ENCODE measurements around the gene GFI1B. TPM values are rescaled to one million over a fixed set of nuclear protein-coding genes. Genes with fewer than 3 reads are reported as not detected.
"Not testable (repeated sequence)": the region's sequence is repeated elsewhere in the genome, so short reads cannot be mapped to it uniquely, and the experiment has no call there.

Gene GFI1B
- total and polyA plus RNA-seq, 4 donors, result 0.30 to 1.1 (median 0.46) TPM

DNA sequence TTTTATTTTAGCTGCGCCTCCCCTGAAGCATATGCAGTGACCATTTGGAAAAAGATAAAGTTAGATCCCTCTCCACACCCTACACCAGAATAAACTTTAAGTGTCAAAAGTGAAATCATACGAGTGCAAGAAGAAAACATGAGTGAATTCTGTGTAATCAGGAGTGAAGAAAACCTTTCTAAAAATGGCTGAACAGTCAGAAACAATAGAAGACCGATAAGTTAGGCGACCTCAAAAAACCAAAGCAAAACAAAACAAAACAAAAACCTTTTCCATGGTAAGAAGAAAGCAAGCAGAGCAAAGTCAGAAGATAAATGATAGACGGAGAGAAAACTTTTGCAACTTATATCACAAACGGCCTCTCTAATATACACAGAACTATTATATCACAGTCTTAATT, 17.5 kb upstream of the GFI1B start:
- no peak overlapping the region for H3K27ac ChIP-seq (ENCODE audit: low read depth, low read length)
- H3K4me1 ChIP-seq (ENCODE audit: control insufficient read depth, insufficient read depth, low read length), result no peaks in the 10 kb centered on the region
- H3K27me3 ChIP-seq (ENCODE audit: control insufficient read depth, insufficient read depth, low read length), result no peaks in the 10 kb centered on the region
- WGBS (ENCODE audit: insufficient coverage), result no CpG with 5 or more reads among the region's 6 CpGs
- no peaks in the 10 kb centered on the region for H3K9me3 ChIP-seq (ENCODE audit: control insufficient read depth, insufficient read depth, low read length)
- DNase-seq (ENCODE audit: low read depth in 4 of 6, low spot score in 6 of 6), result no peak
- no peak overlapping the region for H3K4me3 ChIP-seq (ENCODE audit: low read depth, low read length)
- H3K36me3 ChIP-seq (ENCODE audit: control insufficient read depth, insufficient read depth, low read length), result no peaks in the 10 kb centered on the region

GRCh38 chr9:132965478-132965877, 13.0 kb upstream of the GFI1B start:
- no peak for DNase-seq (ENCODE audit: low read depth in 4 of 6, low spot score in 6 of 6)
- no peaks in the 10 kb centered on the region for H3K9me3 ChIP-seq (ENCODE audit: control insufficient read depth, insufficient read depth, low read length)
- peaks cover 7% of the 10 kb centered on the region for H3K4me1 ChIP-seq (ENCODE audit: control insufficient read depth, insufficient read depth, low read length)
- H3K27ac ChIP-seq (ENCODE audit: low read depth, low read length), result no peak overlapping the region
- no peak overlapping the region for H3K4me3 ChIP-seq (ENCODE audit: low read depth, low read length)
- no peaks in the 10 kb centered on the region for H3K27me3 ChIP-seq (ENCODE audit: control insufficient read depth, insufficient read depth, low read length)
- no peaks in the 10 kb centered on the region for H3K36me3 ChIP-seq (ENCODE audit: control insufficient read depth, insufficient read depth, low read length)
- 90% methylated on average over 8 of the region's 9 CpGs for WGBS (ENCODE audit: insufficient coverage)

GRCh38 chr9:132967908-132968307, 10.6 kb upstream of the GFI1B start:
- peaks cover 14% of the 10 kb centered on the region for H3K4me1 ChIP-seq (ENCODE audit: control insufficient read depth, insufficient read depth, low read length)
- H3K27ac ChIP-seq (ENCODE audit: low read depth, low read length); H3K27me3 ChIP-seq (ENCODE audit: control insufficient read depth, insufficient read depth, low read length); H3K4me3 ChIP-seq (ENCODE audit: low read depth, low read length); DNase-seq (ENCODE audit: low read depth in 4 of 6, low spot score in 6 of 6); H3K9me3 ChIP-seq (ENCODE audit: control insufficient read depth, insufficient read depth, low read length); H3K36me3 ChIP-seq (ENCODE audit: control insufficient read depth, insufficient read depth, low read length): not testable (repeated sequence)
- WGBS (ENCODE audit: insufficient coverage), result 100% methylated on average over 2 of the region's 3 CpGs

- Histone ChIP-seq H3K9me3 (ENCODE audit: control insufficient read depth, insufficient read depth, low read length) (no peaks in the 10 kb centered on the region), H3K27me3 (ENCODE audit: control insufficient read depth, insufficient read depth, low read length) (no peaks in the 10 kb centered on the region), H3K36me3 (ENCODE audit: control insufficient read depth, insufficient read depth, low read length) (no peaks in the 10 kb centered on the region), H3K4me1 (ENCODE audit: control insufficient read depth, insufficient read depth, low read length) (peaks cover 15% of the 10 kb centered on the region), H3K4me3 (ENCODE audit: low read depth, low read length) (no peak overlapping the region), H3K27ac (ENCODE audit: low read depth, low read length) (no peak overlapping the region)
- no CpG with 5 or more reads among the region's 7 CpGs for WGBS (ENCODE audit: insufficient coverage)
- DNase-seq (ENCODE audit: low read depth in 4 of 6, low spot score in 6 of 6), result peak in 2 of 6 donors; percentile 18 to 33
These were observed 8.7 kb upstream of the GFI1B start for GRCh38 chr9:132969783-132970182.

- WGBS (ENCODE audit: insufficient coverage), result 87% methylated on average over 12 of the region's 16 CpGs
- no peaks in the 10 kb centered on the region for H3K9me3 ChIP-seq (ENCODE audit: control insufficient read depth, insufficient read depth, low read length)
- no peak overlapping the region for H3K4me3 ChIP-seq (ENCODE audit: low read depth, low read length)
- H3K27ac ChIP-seq (ENCODE audit: low read depth, low read length), result no peak overlapping the region
- DNase-seq (ENCODE audit: low read depth in 4 of 6, low spot score in 6 of 6), result no peak
- H3K4me1 ChIP-seq (ENCODE audit: control insufficient read depth, insufficient read depth, low read length), result peaks cover 15% of the 10 kb centered on the region
- H3K36me3 ChIP-seq (ENCODE audit: control insufficient read depth, insufficient read depth, low read length), result no peaks in the 10 kb centered on the region
- no peaks in the 10 kb centered on the region for H3K27me3 ChIP-seq (ENCODE audit: control insufficient read depth, insufficient read depth, low read length)
These were observed 8.0 kb upstream of the GFI1B start for GRCh38 chr9:132970324-132971062.

DNA sequence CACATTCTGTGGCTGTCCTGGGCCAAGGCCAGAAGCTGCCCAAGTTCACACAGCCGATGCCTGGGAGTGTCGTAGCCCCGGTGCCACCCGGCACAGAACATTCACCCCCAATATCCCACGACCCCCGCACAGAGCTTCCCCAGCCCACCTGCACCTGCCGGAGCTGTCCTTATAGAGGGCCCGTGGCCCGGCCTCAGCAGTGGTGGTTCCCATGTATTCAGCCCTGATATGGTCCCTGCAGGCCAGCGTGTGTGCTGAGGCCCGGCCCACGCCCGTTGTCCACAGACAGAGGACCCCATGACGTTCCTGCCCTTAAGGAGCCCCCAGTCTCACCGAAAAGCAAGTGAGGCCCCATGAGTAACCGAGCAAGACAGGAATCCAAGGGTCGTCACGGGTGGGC, 5.3 kb upstream of the GFI1B start:
- H3K4me3 ChIP-seq (ENCODE audit: low read depth, low read length), result no peak overlapping the region
- no peaks in the 10 kb centered on the region for H3K9me3 ChIP-seq (ENCODE audit: control insufficient read depth, insufficient read depth, low read length)
- no peak overlapping the region for H3K27ac ChIP-seq (ENCODE audit: low read depth, low read length)
- H3K4me1 ChIP-seq (ENCODE audit: control insufficient read depth, insufficient read depth, low read length), result peaks cover 23% of the 10 kb centered on the region
- WGBS (ENCODE audit: insufficient coverage), result 88% methylated on average over 16 of the region's 18 CpGs
- no peaks in the 10 kb centered on the region for H3K36me3 ChIP-seq (ENCODE audit: control insufficient read depth, insufficient read depth, low read length)
- no peak for DNase-seq (ENCODE audit: low read depth in 4 of 6, low spot score in 6 of 6)
- H3K27me3 ChIP-seq (ENCODE audit: control insufficient read depth, insufficient read depth, low read length), result peaks cover 1% of the 10 kb centered on the region

GRCh38 chr9:132973713-132974112, 4.8 kb upstream of the GFI1B start:
- H3K9me3 ChIP-seq (ENCODE audit: control insufficient read depth, insufficient read depth, low read length), result no peaks in the 10 kb centered on the region
- DNase-seq (ENCODE audit: low read depth in 4 of 6, low spot score in 6 of 6), result no peak
- peaks cover 6% of the 10 kb centered on the region for H3K27me3 ChIP-seq (ENCODE audit: control insufficient read depth, insufficient read depth, low read length)
- H3K4me3 ChIP-seq (ENCODE audit: low read depth, low read length), result no peak overlapping the region
- H3K36me3 ChIP-seq (ENCODE audit: control insufficient read depth, insufficient read depth, low read length), result no peaks in the 10 kb centered on the region
- H3K27ac ChIP-seq (ENCODE audit: low read depth, low read length), result no peak overlapping the region
- peaks cover 24% of the 10 kb centered on the region for H3K4me1 ChIP-seq (ENCODE audit: control insufficient read depth, insufficient read depth, low read length)
- WGBS (ENCODE audit: insufficient coverage), result 80% methylated on average over 1 of the region's 5 CpGs

GRCh38 chr9:132975961-132976360, 2.5 kb upstream of the GFI1B start:
- DNase-seq (ENCODE audit: low read depth in 4 of 6, low spot score in 6 of 6), result no peak
- peaks cover 20% of the 10 kb centered on the region for H3K4me1 ChIP-seq (ENCODE audit: control insufficient read depth, insufficient read depth, low read length)
- 100% methylated on average over 1 of the region's 6 CpGs for WGBS (ENCODE audit: insufficient coverage)
- H3K4me3 ChIP-seq (ENCODE audit: low read depth, low read length), result no peak overlapping the region
- H3K27me3 ChIP-seq (ENCODE audit: control insufficient read depth, insufficient read depth, low read length), result peaks cover 19% of the 10 kb centered on the region
- no peaks in the 10 kb centered on the region for H3K9me3 ChIP-seq (ENCODE audit: control insufficient read depth, insufficient read depth, low read length)
- no peak overlapping the region for H3K27ac ChIP-seq (ENCODE audit: low read depth, low read length)
- H3K36me3 ChIP-seq (ENCODE audit: control insufficient read depth, insufficient read depth, low read length), result no peaks in the 10 kb centered on the region

- peaks cover 20% of the 10 kb centered on the region for H3K4me1 ChIP-seq (ENCODE audit: control insufficient read depth, insufficient read depth, low read length)
- no peaks in the 10 kb centered on the region for H3K36me3 ChIP-seq (ENCODE audit: control insufficient read depth, insufficient read depth, low read length)
- peaks cover 19% of the 10 kb centered on the region for H3K27me3 ChIP-seq (ENCODE audit: control insufficient read depth, insufficient read depth, low read length)
- DNase-seq (ENCODE audit: low read depth in 4 of 6, low spot score in 6 of 6), result no peak
- no peaks in the 10 kb centered on the region for H3K9me3 ChIP-seq (ENCODE audit: control insufficient read depth, insufficient read depth, low read length)
- 100% methylated on average over 1 of the region's 3 CpGs for WGBS (ENCODE audit: insufficient coverage)
- H3K27ac ChIP-seq (ENCODE audit: low read depth, low read length), result no peak overlapping the region
- H3K4me3 ChIP-seq (ENCODE audit: low read depth, low read length), result no peak overlapping the region
These were observed 1.9 kb upstream of the GFI1B start for GRCh38 chr9:132976571-132976970.

DNA sequence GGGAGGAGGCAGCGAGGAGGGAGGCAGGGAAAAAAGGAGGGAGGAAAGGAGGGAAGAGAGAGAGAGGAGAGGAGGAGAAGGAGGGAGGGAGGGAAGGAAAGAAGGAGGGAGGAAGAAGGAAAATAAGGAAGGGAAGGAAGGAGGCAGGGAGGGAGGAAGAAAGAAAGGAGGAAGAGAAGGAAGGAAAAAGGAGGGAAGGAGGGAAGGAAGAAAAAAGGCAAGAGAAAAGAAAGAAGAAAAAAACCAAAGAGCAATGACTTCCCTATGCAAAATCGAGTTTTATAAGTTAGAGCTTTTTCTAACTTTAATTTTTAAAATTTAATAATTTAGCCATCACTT, 413 bp upstream of the GFI1B start:
- Histone ChIP-seq H3K4me1 (ENCODE audit: control insufficient read depth, insufficient read depth, low read length) (peaks cover 11% of the 10 kb centered on the region), H3K27ac (ENCODE audit: low read depth, low read length) (no peak overlapping the region), H3K9me3 (ENCODE audit: control insufficient read depth, insufficient read depth, low read length) (no peaks in the 10 kb centered on the region), H3K4me3 (ENCODE audit: low read depth, low read length) (no peak overlapping the region), H3K36me3 (ENCODE audit: control insufficient read depth, insufficient read depth, low read length) (no peaks in the 10 kb centered on the region), H3K27me3 (ENCODE audit: control insufficient read depth, insufficient read depth, low read length) (peaks cover 19% of the 10 kb centered on the region)
- no peak for DNase-seq (ENCODE audit: low read depth in 4 of 6, low spot score in 6 of 6)
- 7% methylated on average over 1 of the region's 2 CpGs for WGBS (ENCODE audit: insufficient coverage)
